HepG2 (cell line): ENCODE data around the gene SF3B6. TPM values are rescaled to one million over a fixed set of nuclear protein-coding genes. Genes with fewer than 3 reads are reported as not detected.

ENCODE experiments used
- EEA1 ChIP-seq: sonication (generic); formaldehyde crosslinking; IDR thresholded peaks from 2 replicates; pipeline ENCODE4 v1.5.1; 2020; ENCODE audit warnings: mild to moderate bottlenecking, missing genetic modification reagents, borderline replicate concordance
- ELF1 ChIP-seq: sonication (generic); formaldehyde crosslinking; IDR thresholded peaks from 2 replicates; pipeline ENCODE4 v1.4.0; 2020; ENCODE audit warnings: missing genetic modification reagents
- FOXA3 ChIP-seq: IDR thresholded peaks from 2 replicates; pipeline ENCODE4 v1.6.1; 2016; ENCODE audit warnings: missing genetic modification reagents, missing compliant biosample characterization
- KMT2B ChIP-seq: IDR thresholded peaks from 2 replicates; pipeline ENCODE4 v1.6.1; 2016; ENCODE audit warnings: missing genetic modification reagents, missing compliant biosample characterization
- NR2F2 ChIP-seq: IDR thresholded peaks from 2 replicates; pipeline ENCODE4 v1.6.1; 2012; ENCODE audit warnings: low read depth, inconsistent platforms, borderline replicate concordance
- TAF15 ChIP-seq: fragments of 200-400 bp; formaldehyde crosslinking; IDR thresholded peaks from one replicate; pipeline ENCODE4 v1.6.1; 2018; ENCODE audit warnings: mild to moderate bottlenecking, low read depth, low read length; ENCODE audit not compliant: poor library complexity, severe bottlenecking
- ZBTB7A ChIP-seq: sonication (generic); formaldehyde crosslinking; IDR thresholded peaks from 2 replicates; pipeline ENCODE4 v1.8.0; 2022; ENCODE audit warnings: mild to moderate bottlenecking, missing genetic modification reagents
- ZMYM4 ChIP-seq: sonication (generic); formaldehyde crosslinking; IDR thresholded peaks from 2 replicates; pipeline ENCODE4 v1.8.1; 2023; ENCODE audit warnings: mild to moderate bottlenecking, missing genetic modification reagents
- ZNF773 ChIP-seq: sonication (generic); formaldehyde crosslinking; IDR thresholded peaks from 2 replicates; pipeline ENCODE4 v1.4.0; 2020; ENCODE audit warnings: missing genetic modification reagents, borderline replicate concordance
- polyA plus RNA-seq, 8 experiments: library from polyadenylated mRNA; depleted of rRNA in 3 of 8; stranded (reverse) in 7 of 8; unstranded in 1 of 8; fragments of >200 nt; fragmentation: Illumina TruSeq in 4 of 8; extraction: Trizol in 4 of 8; gene quantifications; 2 replicates each; pipeline versions ENCODE4 v1.2.1 to v1.2.3, GENCODE V29; 2011 to 2016; ENCODE audit warnings: low read depth in 4 of 8, missing spikeins in 1 of 8, mixed read lengths in 1 of 8; ENCODE audit not compliant: insufficient read depth in 1 of 8
- total RNA-seq, 5 experiments: library from RNA; depleted of rRNA; stranded (reverse); fragments of >200 nt; fragmentation: Illumina TruSeq; extraction: Trizol; gene quantifications; 2 replicates each; pipeline ENCODE4 v1.2.3, GENCODE V29; 2016; ENCODE audit warnings: low read depth in 1 of 5
- TF ChIP-seq, protein P1 (sequence below): sonication (generic); formaldehyde crosslinking; IDR thresholded peaks from 2 replicates; pipeline ENCODE4 v1.8.1; 2022; ENCODE audit warnings: low read depth, mild to moderate bottlenecking, missing genetic modification reagents
- TF ChIP-seq, protein P2 (sequence below): sonication (generic); formaldehyde crosslinking; IDR thresholded peaks from 2 replicates; pipeline ENCODE4 v1.5.0; 2020; ENCODE audit warnings: mild to moderate bottlenecking, missing genetic modification reagents, borderline replicate concordance
- TF ChIP-seq, protein P3 (sequence below): sonication (generic); formaldehyde crosslinking; IDR thresholded peaks from 2 replicates; pipeline ENCODE4 v1.9.0; 2021; ENCODE audit warnings: missing genetic modification reagents, borderline replicate concordance
- TF ChIP-seq, protein P4 (sequence below): sonication (generic); formaldehyde crosslinking; IDR thresholded peaks from 2 replicates; pipeline ENCODE4 v1.5.0; 2020; ENCODE audit warnings: mild to moderate bottlenecking, missing genetic modification reagents
- TF ChIP-seq, protein P5 (sequence below): sonication (generic); formaldehyde crosslinking; conservative IDR thresholded peaks from 2 replicates; pipeline ENCODE4 v1.4.0; 2020; ENCODE audit warnings: missing genetic modification reagents

Gene SF3B6
- total and polyA plus RNA-seq, 2 of the 13 experiments (the other 11 are each of a cell fraction or from before 2014, with no cell fraction given) = 177 to 182 TPM

DNA sequence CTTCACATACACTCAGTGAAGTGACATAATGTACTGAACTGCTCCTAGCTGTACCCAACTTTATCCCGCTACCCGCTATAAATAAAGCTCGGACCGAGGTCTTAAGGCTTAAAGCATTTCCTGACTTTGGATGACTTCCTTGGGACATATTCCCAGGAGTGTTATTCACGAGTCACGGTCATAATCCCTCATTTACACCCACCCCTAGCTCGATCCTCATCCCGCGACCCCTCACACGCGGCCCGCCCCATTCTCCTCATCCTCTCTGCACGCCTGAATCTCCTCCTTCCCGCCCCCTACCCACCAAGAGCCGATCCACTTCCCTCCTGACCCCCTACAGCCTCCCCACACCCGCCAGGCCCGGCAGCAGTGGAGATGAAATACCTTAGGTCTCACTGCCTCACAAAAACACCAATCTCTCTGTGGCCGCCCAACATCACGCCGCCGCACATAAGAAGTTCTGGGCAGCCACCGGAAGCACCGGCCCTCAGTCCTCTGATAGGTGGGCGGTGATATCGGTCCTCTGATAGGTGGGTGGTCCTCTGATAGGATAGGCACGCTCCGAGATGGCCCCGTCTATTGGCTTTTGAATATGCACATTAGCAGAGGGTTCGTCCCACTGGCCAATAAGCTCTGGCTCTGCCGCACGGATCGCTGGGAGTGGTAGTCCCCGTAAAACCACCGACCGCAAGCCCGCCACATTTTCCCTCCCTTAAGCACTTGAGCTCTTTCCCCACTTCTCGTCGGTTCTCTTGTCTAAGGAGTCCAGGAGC is 29.0 kb downstream of the SF3B6 start, which contains the start of gene WDCP (continued):
- TF ChIP-seq, protein P1, sequence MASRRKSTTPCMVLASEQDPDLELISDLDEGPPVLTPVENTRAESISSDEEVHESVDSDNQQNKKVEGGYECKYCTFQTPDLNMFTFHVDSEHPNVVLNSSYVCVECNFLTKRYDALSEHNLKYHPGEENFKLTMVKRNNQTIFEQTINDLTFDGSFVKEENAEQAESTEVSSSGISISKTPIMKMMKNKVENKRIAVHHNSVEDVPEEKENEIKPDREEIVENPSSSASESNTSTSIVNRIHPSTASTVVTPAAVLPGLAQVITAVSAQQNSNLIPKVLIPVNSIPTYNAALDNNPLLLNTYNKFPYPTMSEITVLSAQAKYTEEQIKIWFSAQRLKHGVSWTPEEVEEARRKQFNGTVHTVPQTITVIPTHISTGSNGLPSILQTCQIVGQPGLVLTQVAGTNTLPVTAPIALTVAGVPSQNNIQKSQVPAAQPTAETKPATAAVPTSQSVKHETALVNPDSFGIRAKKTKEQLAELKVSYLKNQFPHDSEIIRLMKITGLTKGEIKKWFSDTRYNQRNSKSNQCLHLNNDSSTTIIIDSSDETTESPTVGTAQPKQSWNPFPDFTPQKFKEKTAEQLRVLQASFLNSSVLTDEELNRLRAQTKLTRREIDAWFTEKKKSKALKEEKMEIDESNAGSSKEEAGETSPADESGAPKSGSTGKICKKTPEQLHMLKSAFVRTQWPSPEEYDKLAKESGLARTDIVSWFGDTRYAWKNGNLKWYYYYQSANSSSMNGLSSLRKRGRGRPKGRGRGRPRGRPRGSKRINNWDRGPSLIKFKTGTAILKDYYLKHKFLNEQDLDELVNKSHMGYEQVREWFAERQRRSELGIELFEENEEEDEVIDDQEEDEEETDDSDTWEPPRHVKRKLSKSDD = 0 out of 2 replicates have a peak, but pooled peaks have one; percentile 30
- TF ChIP-seq KMT2B (CRISPR knock-in tag) (peak; percentile 58; the same call in 1 of the 2 replicates), ZBTB7A (CRISPR knock-in tag) (peak; percentile 82; the same call in 1 of the 2 replicates), NR2F2 (no peak; the same call in 1 of the 2 replicates), ZNF773 (CRISPR knock-in tag) (no peak), FOXA3 (CRISPR knock-in tag) (peak; percentile 18; the same call in 1 of the 2 replicates), ZMYM4 (peak; percentile 82), EEA1 (peak; percentile 87; the same call in 1 of the 2 replicates), ELF1 (CRISPR knock-in tag) (peak; percentile 86), TAF15 (peak; percentile 53)
- TF ChIP-seq, protein P2, sequence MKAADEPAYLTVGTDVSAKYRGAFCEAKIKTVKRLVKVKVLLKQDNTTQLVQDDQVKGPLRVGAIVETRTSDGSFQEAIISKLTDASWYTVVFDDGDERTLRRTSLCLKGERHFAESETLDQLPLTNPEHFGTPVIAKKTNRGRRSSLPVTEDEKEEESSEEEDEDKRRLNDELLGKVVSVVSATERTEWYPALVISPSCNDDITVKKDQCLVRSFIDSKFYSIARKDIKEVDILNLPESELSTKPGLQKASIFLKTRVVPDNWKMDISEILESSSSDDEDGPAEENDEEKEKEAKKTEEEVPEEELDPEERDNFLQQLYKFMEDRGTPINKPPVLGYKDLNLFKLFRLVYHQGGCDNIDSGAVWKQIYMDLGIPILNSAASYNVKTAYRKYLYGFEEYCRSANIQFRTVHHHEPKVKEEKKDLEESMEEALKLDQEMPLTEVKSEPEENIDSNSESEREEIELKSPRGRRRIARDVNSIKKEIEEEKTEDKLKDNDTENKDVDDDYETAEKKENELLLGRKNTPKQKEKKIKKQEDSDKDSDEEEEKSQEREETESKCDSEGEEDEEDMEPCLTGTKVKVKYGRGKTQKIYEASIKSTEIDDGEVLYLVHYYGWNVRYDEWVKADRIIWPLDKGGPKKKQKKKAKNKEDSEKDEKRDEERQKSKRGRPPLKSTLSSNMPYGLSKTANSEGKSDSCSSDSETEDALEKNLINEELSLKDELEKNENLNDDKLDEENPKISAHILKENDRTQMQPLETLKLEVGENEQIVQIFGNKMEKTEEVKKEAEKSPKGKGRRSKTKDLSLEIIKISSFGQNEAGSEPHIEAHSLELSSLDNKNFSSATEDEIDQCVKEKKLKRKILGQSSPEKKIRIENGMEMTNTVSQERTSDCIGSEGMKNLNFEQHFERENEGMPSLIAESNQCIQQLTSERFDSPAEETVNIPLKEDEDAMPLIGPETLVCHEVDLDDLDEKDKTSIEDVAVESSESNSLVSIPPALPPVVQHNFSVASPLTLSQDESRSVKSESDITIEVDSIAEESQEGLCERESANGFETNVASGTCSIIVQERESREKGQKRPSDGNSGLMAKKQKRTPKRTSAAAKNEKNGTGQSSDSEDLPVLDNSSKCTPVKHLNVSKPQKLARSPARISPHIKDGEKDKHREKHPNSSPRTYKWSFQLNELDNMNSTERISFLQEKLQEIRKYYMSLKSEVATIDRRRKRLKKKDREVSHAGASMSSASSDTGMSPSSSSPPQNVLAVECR (CRISPR knock-in tag) = peak; percentile 86
- TF ChIP-seq, protein P3, sequence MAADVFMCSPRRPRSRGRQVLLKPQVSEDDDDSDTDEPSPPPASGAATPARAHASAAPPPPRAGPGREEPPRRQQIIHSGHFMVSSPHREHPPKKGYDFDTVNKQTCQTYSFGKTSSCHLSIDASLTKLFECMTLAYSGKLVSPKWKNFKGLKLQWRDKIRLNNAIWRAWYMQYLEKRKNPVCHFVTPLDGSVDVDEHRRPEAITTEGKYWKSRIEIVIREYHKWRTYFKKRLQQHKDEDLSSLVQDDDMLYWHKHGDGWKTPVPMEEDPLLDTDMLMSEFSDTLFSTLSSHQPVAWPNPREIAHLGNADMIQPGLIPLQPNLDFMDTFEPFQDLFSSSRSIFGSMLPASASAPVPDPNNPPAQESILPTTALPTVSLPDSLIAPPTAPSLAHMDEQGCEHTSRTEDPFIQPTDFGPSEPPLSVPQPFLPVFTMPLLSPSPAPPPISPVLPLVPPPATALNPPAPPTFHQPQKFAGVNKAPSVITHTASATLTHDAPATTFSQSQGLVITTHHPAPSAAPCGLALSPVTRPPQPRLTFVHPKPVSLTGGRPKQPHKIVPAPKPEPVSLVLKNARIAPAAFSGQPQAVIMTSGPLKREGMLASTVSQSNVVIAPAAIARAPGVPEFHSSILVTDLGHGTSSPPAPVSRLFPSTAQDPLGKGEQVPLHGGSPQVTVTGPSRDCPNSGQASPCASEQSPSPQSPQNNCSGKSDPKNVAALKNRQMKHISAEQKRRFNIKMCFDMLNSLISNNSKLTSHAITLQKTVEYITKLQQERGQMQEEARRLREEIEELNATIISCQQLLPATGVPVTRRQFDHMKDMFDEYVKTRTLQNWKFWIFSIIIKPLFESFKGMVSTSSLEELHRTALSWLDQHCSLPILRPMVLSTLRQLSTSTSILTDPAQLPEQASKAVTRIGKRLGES (CRISPR knock-in tag) = no peak
- TF ChIP-seq, protein P4, sequence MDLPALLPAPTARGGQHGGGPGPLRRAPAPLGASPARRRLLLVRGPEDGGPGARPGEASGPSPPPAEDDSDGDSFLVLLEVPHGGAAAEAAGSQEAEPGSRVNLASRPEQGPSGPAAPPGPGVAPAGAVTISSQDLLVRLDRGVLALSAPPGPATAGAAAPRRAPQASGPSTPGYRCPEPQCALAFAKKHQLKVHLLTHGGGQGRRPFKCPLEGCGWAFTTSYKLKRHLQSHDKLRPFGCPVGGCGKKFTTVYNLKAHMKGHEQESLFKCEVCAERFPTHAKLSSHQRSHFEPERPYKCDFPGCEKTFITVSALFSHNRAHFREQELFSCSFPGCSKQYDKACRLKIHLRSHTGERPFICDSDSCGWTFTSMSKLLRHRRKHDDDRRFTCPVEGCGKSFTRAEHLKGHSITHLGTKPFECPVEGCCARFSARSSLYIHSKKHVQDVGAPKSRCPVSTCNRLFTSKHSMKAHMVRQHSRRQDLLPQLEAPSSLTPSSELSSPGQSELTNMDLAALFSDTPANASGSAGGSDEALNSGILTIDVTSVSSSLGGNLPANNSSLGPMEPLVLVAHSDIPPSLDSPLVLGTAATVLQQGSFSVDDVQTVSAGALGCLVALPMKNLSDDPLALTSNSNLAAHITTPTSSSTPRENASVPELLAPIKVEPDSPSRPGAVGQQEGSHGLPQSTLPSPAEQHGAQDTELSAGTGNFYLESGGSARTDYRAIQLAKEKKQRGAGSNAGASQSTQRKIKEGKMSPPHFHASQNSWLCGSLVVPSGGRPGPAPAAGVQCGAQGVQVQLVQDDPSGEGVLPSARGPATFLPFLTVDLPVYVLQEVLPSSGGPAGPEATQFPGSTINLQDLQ = no peak
- TF ChIP-seq, protein P5, sequence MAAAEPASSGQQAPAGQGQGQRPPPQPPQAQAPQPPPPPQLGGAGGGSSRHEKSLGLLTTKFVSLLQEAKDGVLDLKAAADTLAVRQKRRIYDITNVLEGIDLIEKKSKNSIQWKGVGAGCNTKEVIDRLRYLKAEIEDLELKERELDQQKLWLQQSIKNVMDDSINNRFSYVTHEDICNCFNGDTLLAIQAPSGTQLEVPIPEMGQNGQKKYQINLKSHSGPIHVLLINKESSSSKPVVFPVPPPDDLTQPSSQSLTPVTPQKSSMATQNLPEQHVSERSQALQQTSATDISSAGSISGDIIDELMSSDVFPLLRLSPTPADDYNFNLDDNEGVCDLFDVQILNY (CRISPR knock-in tag) = no peak
